K562 (cell line): Measurements from ENCODE around the gene MECR. TPM values are rescaled to one million over a fixed set of nuclear protein-coding genes. Genes with fewer than 3 reads are reported as not detected.

Source experiments
- ARID3B ChIP-seq: fragments of 250-450 bp; sonication (Bioruptor Pico); IDR thresholded peaks from 2 replicates; pipeline ENCODE4 v1.4.0; 2020; ENCODE audit warnings: borderline replicate concordance
- CREB1 ChIP-seq, 2 experiments: sonication (generic) in 1 of 2; formaldehyde crosslinking in 1 of 2; IDR thresholded peaks; 2 replicates each; pipeline versions ENCODE4 v1.6.1 to v1.8.0; 2012 to 2022; ENCODE audit warnings: inconsistent platforms in 1 of 2, mild to moderate bottlenecking in 1 of 2, missing genetic modification reagents in 1 of 2, moderate library complexity in 1 of 2
- CSDE1 ChIP-seq, 2 experiments: fragments of 450-650 bp; IDR thresholded peaks; 2 replicates each; pipeline ENCODE4 v1.6.1; 2016; ENCODE audit warnings: mild to moderate bottlenecking in 1 of 2
- E2F3 ChIP-seq: fragments of 250-450 bp; sonication (Bioruptor Pico); IDR thresholded peaks from 2 replicates; pipeline ENCODE4 v1.4.0; 2020; ENCODE audit warnings: mild to moderate bottlenecking
- EP400 ChIP-seq: fragments of 450-650 bp; IDR thresholded peaks from 2 replicates; pipeline ENCODE4 v1.6.1; 2017; ENCODE audit warnings: antibody characterized with exemption, mild to moderate bottlenecking, moderate library complexity
- GABPB1 ChIP-seq: sonication (generic); formaldehyde crosslinking; IDR thresholded peaks from 2 replicates; pipeline ENCODE4 v1.8.0; 2022; ENCODE audit warnings: mild to moderate bottlenecking, missing genetic modification reagents
- KDM4B ChIP-seq, 2 experiments: fragments of 450-650 bp in 1 of 2; sonication (generic) in 1 of 2; IDR thresholded peaks; 2 replicates each; pipeline ENCODE4 v1.6.1; 2016 to 2017; ENCODE audit warnings: borderline replicate concordance in 2 of 2, antibody characterized with exemption in 1 of 2, low read depth in 1 of 2, mild to moderate bottlenecking in 1 of 2
- MTA1 ChIP-seq: fragments of 450-650 bp; IDR thresholded peaks from 2 replicates; pipeline ENCODE4 v1.6.1; 2017; ENCODE audit warnings: borderline replicate concordance
- MYC ChIP-seq, 2 experiments: fragments of 250-450 bp in 1 of 2; sonication (Bioruptor Pico) in 1 of 2; IDR thresholded peaks; 2 replicates each; pipeline versions ENCODE4 v1.5.1 to v1.6.1; 2012 to 2021; ENCODE audit warnings: low read depth in 2 of 2, borderline replicate concordance in 1 of 2, improper control_type of control experiment in 1 of 2, low read length in 1 of 2, mild to moderate bottlenecking in 1 of 2, moderate library complexity in 1 of 2
- PCBP1 ChIP-seq: fragments of 200-400 bp; formaldehyde crosslinking; IDR thresholded peaks from 2 replicates; pipeline ENCODE4 v1.6.1; 2018; ENCODE audit warnings: mild to moderate bottlenecking, low read depth, low read length; ENCODE audit not compliant: poor library complexity, severe bottlenecking
- PTBP1 ChIP-seq: fragments of 200-400 bp; formaldehyde crosslinking; IDR thresholded peaks from 2 replicates; pipeline ENCODE4 v1.6.1; 2017; ENCODE audit warnings: low read depth, low read length
- SIN3B ChIP-seq: fragments of 450-650 bp; IDR thresholded peaks from 2 replicates; pipeline ENCODE4 v1.6.1; 2017; ENCODE audit warnings: low read depth, mild to moderate bottlenecking, moderate library complexity
- SNAPC5 ChIP-seq: fragments of 250-450 bp; sonication (Bioruptor Pico); IDR thresholded peaks from 2 replicates; pipeline ENCODE4 v1.8.0; 2021; ENCODE audit warnings: moderate library complexity, mild to moderate bottlenecking, inconsistent platforms
- SRSF7 ChIP-seq: fragments of 200-400 bp; formaldehyde crosslinking; optimal IDR thresholded peaks from 2 replicates; pipeline ENCODE3; 2017; ENCODE audit warnings: mild to moderate bottlenecking, low read depth, low read length
- ZBTB11 ChIP-seq, 3 experiments: fragments of 200-800 bp in 1 of 3; fragments of 250-450 bp in 1 of 3; fragments of 450-650 bp in 1 of 3; sonication (Bioruptor Pico) in 1 of 3; sonication (Bioruptor generic) in 1 of 3; formaldehyde crosslinking in 1 of 3; IDR thresholded peaks; 2 replicates each; pipeline versions ENCODE4 v1.6.1 to v1.8.0; 2016 to 2022; ENCODE audit warnings: mild to moderate bottlenecking in 2 of 3, missing genetic modification characterization in 2 of 3, missing compliant biosample characterization in 1 of 3, moderate library complexity in 1 of 3
- ZNF347 ChIP-seq: fragments of 450-650 bp; formaldehyde crosslinking; IDR thresholded peaks from 2 replicates; pipeline ENCODE4 v1.4.0; 2020; ENCODE audit warnings: low read depth, mild to moderate bottlenecking, moderate library complexity
- ZNF436 ChIP-seq: fragments of 250-450, 450-650 bp; sonication (Bioruptor Pico); formaldehyde crosslinking; IDR thresholded peaks from 2 replicates; pipeline ENCODE4 v1.7.0; 2020; ENCODE audit warnings: mild to moderate bottlenecking
- ZNF79 ChIP-seq: fragments of 250-450 bp; sonication (Bioruptor Pico); IDR thresholded peaks from 2 replicates; pipeline ENCODE4 v1.4.0; 2020; ENCODE audit warnings: low read depth, mild to moderate bottlenecking, moderate library complexity
- polyA plus RNA-seq, 8 experiments: library from polyadenylated mRNA; depleted of rRNA in 4 of 8; stranded (reverse) in 5 of 8; unstranded in 3 of 8; fragments of >200 nt; fragmentation: Nextera tagmentation in 2 of 8; fragmentation: Illumina TruSeq in 1 of 8; extraction: Ambion mirVana in 2 of 8; extraction: Trizol in 1 of 8; gene quantifications; 2 replicates each; pipeline versions ENCODE4 v1.2.1 to v1.2.3, GENCODE V29; 2011 to 2014; ENCODE audit warnings: inconsistent platforms in 1 of 8, missing spikeins in 1 of 8
- total RNA-seq, 7 experiments: library from RNA; depleted of rRNA in 6 of 7; stranded (reverse); fragments of >200 nt in 6 of 7; fragmentation: Illumina TruSeq in 2 of 7; extraction: Trizol in 2 of 7; gene quantifications; 2 replicates each; pipeline versions ENCODE4 v1.2.1 to v1.2.3, GENCODE V29; 2011 to 2021; ENCODE audit warnings: low replicate concordance in 1 of 7

MECR gene
- total and polyA plus RNA-seq, 9 of the 15 experiments (the other 6 are each of a cell fraction or from before 2014, with no cell fraction given), result 10.4 to 58.6 (median 42.9) TPM

- no peak for TF ChIP-seq SNAPC5
- peak; percentile 99 for TF ChIP-seq MYC (IDR thresholded peaks at IDR 0.05; ENCODE audit: low read depth, low read length)
- peak; percentile 87; the same call in 1 of the 2 replicates for TF ChIP-seq MYC (CRISPR knock-in tag; IDR thresholded peaks at IDR 0.05; ENCODE audit: borderline replicate concordance, low read depth)
- TF ChIP-seq PCBP1, result peak; percentile 50
- TF ChIP-seq ZNF347, result no peak
- peak; percentile 99 for TF ChIP-seq MTA1
- no peak for TF ChIP-seq SRSF7
- TF ChIP-seq GABPB1 (CRISPR knock-in tag), result peak; percentile 61; the same call in 1 of the 2 replicates
- TF ChIP-seq CSDE1 (IDR thresholded peaks at IDR 0.05), result peak in 1 of 2 experiments; percentile 69; a peak in 2 of 4 replicates
- peak; percentile 98 for TF ChIP-seq CREB1 (IDR thresholded peaks at IDR 0.05)
- peak; percentile 98 for TF ChIP-seq CREB1 (CRISPR knock-in tag; IDR thresholded peaks at IDR 0.05)
- peak; percentile 97 for TF ChIP-seq EP400
- no peak for TF ChIP-seq KDM4B (IDR thresholded peaks at IDR 0.05; ENCODE audit: borderline replicate concordance in 2 of 2, low read depth in 1 of 2)
- TF ChIP-seq SIN3B, result peak; percentile 92
- TF ChIP-seq ZNF79 (CRISPR knock-in tag), result 0 out of 2 replicates have a peak, but pooled peaks have one; percentile 30
- 0 out of 2 replicates have a peak, but pooled peaks have one; percentile 70 for TF ChIP-seq ARID3B (CRISPR knock-in tag)
- TF ChIP-seq ZBTB11 (CRISPR knock-in tag; IDR thresholded peaks at IDR 0.05), result peak in 1 of 3 experiments; percentile 58; a peak in 1 of 6 replicates
- TF ChIP-seq PTBP1, result no peak
- TF ChIP-seq E2F3 (CRISPR knock-in tag), result peak; percentile 80; the same call in 1 of the 2 replicates
- 0 out of 2 replicates have a peak, but pooled peaks have one; percentile 31 for TF ChIP-seq ZNF436 (CRISPR knock-in tag)
These were observed at the start of gene MECR (continued) for GRCh38 chr1:29230553-29231378.
